Activated CD4-positive, alpha-beta memory T cell treated with anti-CD3 and anti-CD28 coated beads for 36 hours (primary cell): ENCODE data around the gene C19orf81. TPM values are rescaled to one million over a fixed set of nuclear protein-coding genes. Genes with fewer than 3 reads are reported as not detected.

ENCODE experiments used
- total RNA-seq, 2 experiments: library from RNA; stranded (reverse); gene quantifications; one replicate each; pipeline ENCODE4 v1.2.3, GENCODE V29; 2021

Gene C19orf81
- total RNA-seq, 2 experiments from 2014 or later: 0.69 TPM; not detected in 1

Other genes starting within 250 kb of the C19orf81 start
- under 1 TPM; 0.45 to 0.80 TPM for gene SPIB, start 230.5 kb upstream of the C19orf81 start, total RNA-seq
- gene MYBPC2, start 216.6 kb upstream of the C19orf81 start, total RNA-seq: under 1 TPM; 0.38 to 0.94 TPM
- 10 to 100 TPM; 37.5 to 37.6 TPM for gene EMC10, start 172.9 kb upstream of the C19orf81 start, total RNA-seq
- under 1 TPM; 0.77 to 0.88 TPM for gene GARIN5A, start 172.6 kb upstream of the C19orf81 start, total RNA-seq
- gene JOSD2, start 138.3 kb upstream of the C19orf81 start, total RNA-seq: 10 to 100 TPM; 29.5 to 36.2 TPM
- gene ASPDH, start 135.5 kb upstream of the C19orf81 start, total RNA-seq: not detected
- not detected for gene LRRC4B, start 81.0 kb upstream of the C19orf81 start, total RNA-seq
- not detected for gene SYT3, start 9.6 kb upstream of the C19orf81 start, total RNA-seq
- not detected for gene SHANK1, start 70.4 kb downstream of the C19orf81 start, total RNA-seq
- gene CLEC11A, start 73.9 kb downstream of the C19orf81 start, total RNA-seq: under 1 TPM; 0.41 to 0.71 TPM
- not detected for gene GPR32, start 121.0 kb downstream of the C19orf81 start, total RNA-seq
- not detected for gene ACP4, start 141.0 kb downstream of the C19orf81 start, total RNA-seq
- gene KLK1, start 174.3 kb downstream of the C19orf81 start, total RNA-seq: under 1 TPM; 0.59 to 0.73 TPM
- not detected for gene KLK15, start 184.1 kb downstream of the C19orf81 start, total RNA-seq
- gene KLK3, start 205.5 kb downstream of the C19orf81 start, total RNA-seq: not detected
- gene KLK2, start 224.0 kb downstream of the C19orf81 start, total RNA-seq: not detected